ENCODE results near the gene GRM8. TPM values are rescaled to one million over a fixed set of nuclear protein-coding genes. Genes with fewer than 3 reads are reported as not detected.

The GRM8 gene
- total and polyA plus RNA-seq, 9 of the 15 experiments (the other 6 are each of a cell fraction or from before 2014, with no cell fraction given): 0.13 TPM; not detected in 7

DNA sequence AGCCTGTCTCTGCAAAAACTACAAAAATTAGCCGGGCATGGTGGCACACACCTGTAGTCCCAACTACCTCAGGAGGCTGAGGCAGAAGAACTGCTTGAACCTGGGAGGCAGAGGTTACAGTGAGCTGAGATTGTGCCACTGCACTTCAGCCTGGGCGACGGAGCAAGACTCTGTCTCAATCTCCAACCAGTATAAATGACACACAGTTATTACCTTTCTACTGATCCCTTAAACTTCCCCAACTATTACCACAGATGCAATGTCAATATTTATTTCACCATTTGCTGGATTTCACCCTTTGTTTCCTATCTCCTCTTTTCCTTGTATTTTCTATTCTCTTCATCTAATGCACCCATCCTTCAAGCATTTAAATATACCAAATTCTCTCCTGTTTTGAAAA, 431.8 kb downstream of the GRM8 start:
- DNase-seq (ENCODE audit: extremely low read depth in 1 of 4, low spot score in 3 of 4) (no peak), FAIRE-seq (no peak), ATAC-seq (no peak)
- no TSS peak for BruUV-seq (replicated peaks)
- WGBS (ENCODE audit: insufficient coverage, low coverage, missing lambda C conversion rate): 0% methylated on average over 3 of the region's 3 CpGs
- H3K9me1 ChIP-seq (ENCODE audit: control insufficient read depth, insufficient read depth, low read length): no peaks in the 10 kb centered on the region
- no peaks in the 10 kb centered on the region for H3K4me1 ChIP-seq (replicated peaks in 1 of 2; ENCODE audit: control insufficient read depth in 2 of 2, insufficient read depth in 2 of 2, low read length in 2 of 2)
- in situ Hi-C loops (cut with MboI): no loop called here
- H3K27me3 ChIP-seq (ENCODE audit: control insufficient read depth in 2 of 2, insufficient read depth in 2 of 2, low read length in 2 of 2): no peaks in the 10 kb centered on the region
- no peak overlapping the region for H3K4me3 ChIP-seq
- H3K9me3 ChIP-seq (replicated peaks; ENCODE audit: control insufficient read depth, insufficient read depth, low read depth, low read length): 0 out of 2 replicates have a peak, but pooled peaks cover 2% of the 10 kb centered on the region
- intact Hi-C loops (cut with micrococcal nuclease): no loop called here
- H3K9ac ChIP-seq (ENCODE audit: insufficient read depth in 1 of 2, low read depth in 2 of 2, low read length in 2 of 2): no peak overlapping the region
- H3K36me3 ChIP-seq (ENCODE audit: control insufficient read depth, insufficient read depth, low read length): no peaks in the 10 kb centered on the region
- no peak overlapping the region for H3K4me2 ChIP-seq (ENCODE audit: insufficient read depth, low read length)
- POLR2A ChIA-PET: interaction anchor here (0.7 kb wide), 1 partner anchor 1315 kb away, joined by 3 read pairs; no protein-coding TSS in a partner anchor
- H2AFZ ChIP-seq (ENCODE audit: low read depth, low read length): no peak overlapping the region
- no peaks in the 10 kb centered on the region for H3K79me2 ChIP-seq (ENCODE audit: control insufficient read depth, insufficient read depth, low read length)
- CTCF ChIA-PET (ENCODE audit: low intra/inter-chr PET ratio): no interaction called here
- H4K20me1 ChIP-seq (replicated peaks; ENCODE audit: control insufficient read depth, insufficient read depth, low read length): no peaks in the 10 kb centered on the region
- H3K27ac ChIP-seq (ENCODE audit: extremely low read depth, low read depth, low read length): no peak overlapping the region
- TF ChIP-seq ZNF184 (CRISPR knock-in tag; IDR thresholded peaks at IDR 0.05) (no peak), FOXM1 (IDR thresholded peaks at IDR 0.05; ENCODE audit: low read depth) (no peak), FOXM1 (CRISPR knock-in tag; IDR thresholded peaks at IDR 0.05; ENCODE audit: low read depth) (no peak), ZNF778 (CRISPR knock-in tag; IDR thresholded peaks at IDR 0.05) (no peak), TBP (optimal IDR thresholded peaks at IDR 0.05; ENCODE audit: low read depth, low read length) (no peak), STAG1 (CRISPR knock-in tag; IDR thresholded peaks at IDR 0.05; ENCODE audit: borderline replicate concordance) (no peak), SREBF2 (CRISPR knock-in tag; IDR thresholded peaks at IDR 0.05) (no peak), CBFA2T2 (conservative IDR thresholded peaks at IDR 0.05) (no peak)
- TF ChIP-seq, protein P1, sequence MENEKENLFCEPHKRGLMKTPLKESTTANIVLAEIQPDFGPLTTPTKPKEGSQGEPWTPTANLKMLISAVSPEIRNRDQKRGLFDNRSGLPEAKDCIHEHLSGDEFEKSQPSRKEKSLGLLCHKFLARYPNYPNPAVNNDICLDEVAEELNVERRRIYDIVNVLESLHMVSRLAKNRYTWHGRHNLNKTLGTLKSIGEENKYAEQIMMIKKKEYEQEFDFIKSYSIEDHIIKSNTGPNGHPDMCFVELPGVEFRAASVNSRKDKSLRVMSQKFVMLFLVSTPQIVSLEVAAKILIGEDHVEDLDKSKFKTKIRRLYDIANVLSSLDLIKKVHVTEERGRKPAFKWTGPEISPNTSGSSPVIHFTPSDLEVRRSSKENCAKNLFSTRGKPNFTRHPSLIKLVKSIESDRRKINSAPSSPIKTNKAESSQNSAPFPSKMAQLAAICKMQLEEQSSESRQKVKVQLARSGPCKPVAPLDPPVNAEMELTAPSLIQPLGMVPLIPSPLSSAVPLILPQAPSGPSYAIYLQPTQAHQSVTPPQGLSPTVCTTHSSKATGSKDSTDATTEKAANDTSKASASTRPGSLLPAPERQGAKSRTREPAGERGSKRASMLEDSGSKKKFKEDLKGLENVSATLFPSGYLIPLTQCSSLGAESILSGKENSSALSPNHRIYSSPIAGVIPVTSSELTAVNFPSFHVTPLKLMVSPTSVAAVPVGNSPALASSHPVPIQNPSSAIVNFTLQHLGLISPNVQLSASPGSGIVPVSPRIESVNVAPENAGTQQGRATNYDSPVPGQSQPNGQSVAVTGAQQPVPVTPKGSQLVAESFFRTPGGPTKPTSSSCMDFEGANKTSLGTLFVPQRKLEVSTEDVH (IDR thresholded peaks at IDR 0.05; ENCODE audit: low read depth, partially characterized antibody): no peak
- TF ChIP-seq, protein P2, sequence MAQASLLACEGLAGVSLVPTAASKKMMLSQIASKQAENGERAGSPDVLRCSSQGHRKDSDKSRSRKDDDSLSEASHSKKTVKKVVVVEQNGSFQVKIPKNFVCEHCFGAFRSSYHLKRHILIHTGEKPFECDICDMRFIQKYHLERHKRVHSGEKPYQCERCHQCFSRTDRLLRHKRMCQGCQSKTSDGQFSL (CRISPR knock-in tag; IDR thresholded peaks at IDR 0.05): no peak
- TF ChIP-seq, protein P2 (tag; IDR thresholded peaks at IDR 0.05): no peak
- TF ChIP-seq, protein P3, sequence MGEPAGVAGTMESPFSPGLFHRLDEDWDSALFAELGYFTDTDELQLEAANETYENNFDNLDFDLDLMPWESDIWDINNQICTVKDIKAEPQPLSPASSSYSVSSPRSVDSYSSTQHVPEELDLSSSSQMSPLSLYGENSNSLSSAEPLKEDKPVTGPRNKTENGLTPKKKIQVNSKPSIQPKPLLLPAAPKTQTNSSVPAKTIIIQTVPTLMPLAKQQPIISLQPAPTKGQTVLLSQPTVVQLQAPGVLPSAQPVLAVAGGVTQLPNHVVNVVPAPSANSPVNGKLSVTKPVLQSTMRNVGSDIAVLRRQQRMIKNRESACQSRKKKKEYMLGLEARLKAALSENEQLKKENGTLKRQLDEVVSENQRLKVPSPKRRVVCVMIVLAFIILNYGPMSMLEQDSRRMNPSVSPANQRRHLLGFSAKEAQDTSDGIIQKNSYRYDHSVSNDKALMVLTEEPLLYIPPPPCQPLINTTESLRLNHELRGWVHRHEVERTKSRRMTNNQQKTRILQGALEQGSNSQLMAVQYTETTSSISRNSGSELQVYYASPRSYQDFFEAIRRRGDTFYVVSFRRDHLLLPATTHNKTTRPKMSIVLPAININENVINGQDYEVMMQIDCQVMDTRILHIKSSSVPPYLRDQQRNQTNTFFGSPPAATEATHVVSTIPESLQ (CRISPR knock-in tag; IDR thresholded peaks at IDR 0.05): no peak
- TF ChIP-seq, protein P4, sequence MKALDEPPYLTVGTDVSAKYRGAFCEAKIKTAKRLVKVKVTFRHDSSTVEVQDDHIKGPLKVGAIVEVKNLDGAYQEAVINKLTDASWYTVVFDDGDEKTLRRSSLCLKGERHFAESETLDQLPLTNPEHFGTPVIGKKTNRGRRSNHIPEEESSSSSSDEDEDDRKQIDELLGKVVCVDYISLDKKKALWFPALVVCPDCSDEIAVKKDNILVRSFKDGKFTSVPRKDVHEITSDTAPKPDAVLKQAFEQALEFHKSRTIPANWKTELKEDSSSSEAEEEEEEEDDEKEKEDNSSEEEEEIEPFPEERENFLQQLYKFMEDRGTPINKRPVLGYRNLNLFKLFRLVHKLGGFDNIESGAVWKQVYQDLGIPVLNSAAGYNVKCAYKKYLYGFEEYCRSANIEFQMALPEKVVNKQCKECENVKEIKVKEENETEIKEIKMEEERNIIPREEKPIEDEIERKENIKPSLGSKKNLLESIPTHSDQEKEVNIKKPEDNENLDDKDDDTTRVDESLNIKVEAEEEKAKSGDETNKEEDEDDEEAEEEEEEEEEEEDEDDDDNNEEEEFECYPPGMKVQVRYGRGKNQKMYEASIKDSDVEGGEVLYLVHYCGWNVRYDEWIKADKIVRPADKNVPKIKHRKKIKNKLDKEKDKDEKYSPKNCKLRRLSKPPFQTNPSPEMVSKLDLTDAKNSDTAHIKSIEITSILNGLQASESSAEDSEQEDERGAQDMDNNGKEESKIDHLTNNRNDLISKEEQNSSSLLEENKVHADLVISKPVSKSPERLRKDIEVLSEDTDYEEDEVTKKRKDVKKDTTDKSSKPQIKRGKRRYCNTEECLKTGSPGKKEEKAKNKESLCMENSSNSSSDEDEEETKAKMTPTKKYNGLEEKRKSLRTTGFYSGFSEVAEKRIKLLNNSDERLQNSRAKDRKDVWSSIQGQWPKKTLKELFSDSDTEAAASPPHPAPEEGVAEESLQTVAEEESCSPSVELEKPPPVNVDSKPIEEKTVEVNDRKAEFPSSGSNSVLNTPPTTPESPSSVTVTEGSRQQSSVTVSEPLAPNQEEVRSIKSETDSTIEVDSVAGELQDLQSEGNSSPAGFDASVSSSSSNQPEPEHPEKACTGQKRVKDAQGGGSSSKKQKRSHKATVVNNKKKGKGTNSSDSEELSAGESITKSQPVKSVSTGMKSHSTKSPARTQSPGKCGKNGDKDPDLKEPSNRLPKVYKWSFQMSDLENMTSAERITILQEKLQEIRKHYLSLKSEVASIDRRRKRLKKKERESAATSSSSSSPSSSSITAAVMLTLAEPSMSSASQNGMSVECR (CRISPR knock-in tag; IDR thresholded peaks at IDR 0.05): no peak

All from K562 (cell line).